Vagina (tissue), 2 donors: ENCODE measurements around the gene APOLD1.

Experiments
- POLR2A ChIP-seq, 2 donors: fragments of 450-650 bp; IDR thresholded peaks; one replicate each; pipeline ENCODE4 v1.6.1; 2017; ENCODE audit warnings: antibody characterized with exemption in 2 of 2, mild to moderate bottlenecking in 2 of 2, moderate library complexity in 2 of 2
- POLR2AphosphoS5 ChIP-seq, 2 donors: sonication (generic); formaldehyde crosslinking; IDR thresholded peaks; one replicate each; pipeline ENCODE4 v1.9.0; 2017; ENCODE audit warnings: antibody characterized with exemption in 2 of 2, mild to moderate bottlenecking in 2 of 2, low read depth in 1 of 2; ENCODE audit not compliant: insufficient read depth in 1 of 2
- TF ChIP-seq, protein P1 (sequence below), 3 experiments: fragments of 450-650 bp in 2 of 3; fragments of 200-600 bp in 1 of 3; sonication (generic) in 1 of 3; IDR thresholded peaks; one replicate each; pipeline ENCODE4 v1.5.1; 2017 to 2019; ENCODE audit warnings: antibody characterized with exemption in 3 of 3, mild to moderate bottlenecking in 2 of 3, moderate library complexity in 2 of 3

DNA sequence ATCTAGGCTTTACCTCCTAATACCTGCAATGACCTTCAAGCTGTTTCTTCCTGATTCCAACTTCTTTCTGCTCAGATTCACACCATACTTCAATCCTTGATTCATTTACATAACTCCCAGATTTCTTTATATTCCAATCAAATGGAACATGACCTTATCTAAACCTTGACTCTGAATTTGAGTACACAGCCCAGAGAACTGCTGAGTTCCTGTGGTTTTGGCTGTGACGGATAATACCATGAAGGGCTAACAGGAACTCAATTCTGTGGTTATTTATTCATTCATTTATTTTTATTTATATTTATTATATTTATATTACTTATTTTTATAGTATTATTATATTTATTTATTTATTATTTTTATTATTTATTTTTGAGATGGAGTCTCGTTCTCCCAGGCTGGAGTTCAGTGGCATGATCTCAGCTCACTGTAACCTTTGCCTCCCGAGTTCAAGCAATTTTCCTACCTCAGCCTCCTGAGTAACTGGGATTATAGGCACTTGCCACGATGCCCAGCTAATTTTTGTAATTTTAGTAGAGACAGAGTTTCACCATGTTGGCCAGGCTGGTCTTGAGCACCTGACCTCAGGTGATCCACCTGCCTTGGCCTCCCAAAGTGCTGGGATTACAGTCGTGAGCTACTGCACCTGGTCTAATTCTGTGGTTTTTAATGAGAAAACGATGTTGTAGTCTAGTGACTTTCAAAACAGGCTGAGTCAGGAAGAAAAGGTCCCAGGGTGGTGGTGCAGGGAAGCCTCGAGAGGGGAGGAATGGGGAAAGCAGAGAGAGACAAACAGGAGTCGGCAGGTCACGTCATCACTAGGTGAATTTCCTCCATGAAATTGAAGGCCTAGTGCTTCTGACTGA lies 11.7 kb downstream of the APOLD1 start:
- TF ChIP-seq POLR2A (IDR thresholded peaks at IDR 0.05) (no peak), POLR2AphosphoS5 (IDR thresholded peaks at IDR 0.05; ENCODE audit: insufficient read depth in 1 of 2, low read depth in 1 of 2) (no peak)
- TF ChIP-seq, protein P1, sequence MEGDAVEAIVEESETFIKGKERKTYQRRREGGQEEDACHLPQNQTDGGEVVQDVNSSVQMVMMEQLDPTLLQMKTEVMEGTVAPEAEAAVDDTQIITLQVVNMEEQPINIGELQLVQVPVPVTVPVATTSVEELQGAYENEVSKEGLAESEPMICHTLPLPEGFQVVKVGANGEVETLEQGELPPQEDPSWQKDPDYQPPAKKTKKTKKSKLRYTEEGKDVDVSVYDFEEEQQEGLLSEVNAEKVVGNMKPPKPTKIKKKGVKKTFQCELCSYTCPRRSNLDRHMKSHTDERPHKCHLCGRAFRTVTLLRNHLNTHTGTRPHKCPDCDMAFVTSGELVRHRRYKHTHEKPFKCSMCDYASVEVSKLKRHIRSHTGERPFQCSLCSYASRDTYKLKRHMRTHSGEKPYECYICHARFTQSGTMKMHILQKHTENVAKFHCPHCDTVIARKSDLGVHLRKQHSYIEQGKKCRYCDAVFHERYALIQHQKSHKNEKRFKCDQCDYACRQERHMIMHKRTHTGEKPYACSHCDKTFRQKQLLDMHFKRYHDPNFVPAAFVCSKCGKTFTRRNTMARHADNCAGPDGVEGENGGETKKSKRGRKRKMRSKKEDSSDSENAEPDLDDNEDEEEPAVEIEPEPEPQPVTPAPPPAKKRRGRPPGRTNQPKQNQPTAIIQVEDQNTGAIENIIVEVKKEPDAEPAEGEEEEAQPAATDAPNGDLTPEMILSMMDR (IDR thresholded peaks at IDR 0.05): no peak
